Duodenal mucosa (tissue), 2 donors: ENCODE data around the gene FGF11.

Experiments
- H3K27ac ChIP-seq: one replicate; pipeline ENCODE4 v1.7.0; 2013; ENCODE audit warnings: low read depth, low read length
- H3K27me3 ChIP-seq, 2 donors: one replicate each; pipeline ENCODE4 v1.7.0; 2013; ENCODE audit warnings: low read length in 2 of 2, control low read depth in 1 of 2; ENCODE audit not compliant: insufficient read depth in 2 of 2, control insufficient read depth in 1 of 2
- H3K36me3 ChIP-seq, 2 donors: one replicate each; pipeline ENCODE4 v1.7.0; 2013; ENCODE audit warnings: low read length in 2 of 2, control low read depth in 1 of 2; ENCODE audit not compliant: insufficient read depth in 2 of 2, control insufficient read depth in 1 of 2
- H3K4me1 ChIP-seq, 2 donors: one replicate each; pipeline ENCODE4 v1.7.0; 2013; ENCODE audit warnings: low read length in 2 of 2, control low read depth in 1 of 2; ENCODE audit not compliant: insufficient read depth in 2 of 2, control insufficient read depth in 1 of 2
- H3K4me3 ChIP-seq, 2 donors: one replicate each; pipeline ENCODE4 v1.7.0; 2013; ENCODE audit warnings: low read length in 2 of 2, low read depth in 1 of 2
- H3K9ac ChIP-seq, 2 donors: one replicate each; pipeline ENCODE4 v1.7.0; 2013; ENCODE audit warnings: low read length in 2 of 2, low read depth in 1 of 2
- H3K9me3 ChIP-seq, 2 donors: one replicate each; pipeline ENCODE4 v1.7.0; 2013; ENCODE audit warnings: low read length in 2 of 2, control low read depth in 1 of 2; ENCODE audit not compliant: control insufficient read depth in 1 of 2

FGF11 gene

GRCh38 chr17:7441266-7441665, 2.0 kb downstream of the FGF11 start:
- Histone ChIP-seq H3K27ac (no peak overlapping the region), H3K9me3 (no peaks in the 10 kb centered on the region), H3K9ac (no peak overlapping the region), H3K4me1 (peaks cover 35 to 45% of the 10 kb centered on the region in 2 donors), H3K27me3 (peaks cover 28 to 44% of the 10 kb centered on the region in 2 donors), H3K36me3 (no peaks in the 10 kb centered on the region), H3K4me3 (no peak overlapping the region)

DNA sequence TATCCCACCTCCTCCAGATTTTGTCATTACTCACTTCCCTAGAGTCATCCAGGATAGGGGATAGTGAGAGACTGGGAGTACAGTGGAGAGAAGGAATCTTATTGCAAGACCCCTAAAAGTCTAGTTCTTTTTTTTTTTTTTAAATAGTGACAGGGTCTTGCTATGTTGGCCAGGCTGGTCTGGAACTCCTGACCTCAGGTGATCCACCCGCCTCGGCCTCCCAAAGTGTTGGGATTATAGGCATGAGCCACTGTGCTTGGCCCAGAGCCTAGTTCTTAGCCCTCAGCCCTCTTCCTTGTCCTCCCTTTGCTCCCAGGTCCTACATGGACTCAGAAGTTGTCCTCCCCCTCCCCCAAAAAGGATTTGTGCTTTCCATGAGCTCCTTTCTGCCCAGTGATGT, 2.8 kb downstream of the FGF11 start:
- Histone ChIP-seq H3K27ac (no peak overlapping the region), H3K4me1 (peaks cover 34 to 42% of the 10 kb centered on the region in 2 donors), H3K36me3 (no peaks in the 10 kb centered on the region), H3K27me3 (peaks cover 34 to 52% of the 10 kb centered on the region in 2 donors), H3K4me3 (no peak overlapping the region), H3K9ac (no peak overlapping the region), H3K9me3 (no peaks in the 10 kb centered on the region)

- Histone ChIP-seq H3K4me3 (no peak overlapping the region), H3K27me3 (peaks cover 35 to 47% of the 10 kb centered on the region in 2 donors), H3K4me1 (peaks cover 19 to 29% of the 10 kb centered on the region in 2 donors), H3K27ac (no peak overlapping the region), H3K9ac (no peak overlapping the region), H3K36me3 (no peaks in the 10 kb centered on the region), H3K9me3 (no peaks in the 10 kb centered on the region)
These were observed 4.5 kb downstream of the FGF11 start for GRCh38 chr17:7443499-7444485.

DNA sequence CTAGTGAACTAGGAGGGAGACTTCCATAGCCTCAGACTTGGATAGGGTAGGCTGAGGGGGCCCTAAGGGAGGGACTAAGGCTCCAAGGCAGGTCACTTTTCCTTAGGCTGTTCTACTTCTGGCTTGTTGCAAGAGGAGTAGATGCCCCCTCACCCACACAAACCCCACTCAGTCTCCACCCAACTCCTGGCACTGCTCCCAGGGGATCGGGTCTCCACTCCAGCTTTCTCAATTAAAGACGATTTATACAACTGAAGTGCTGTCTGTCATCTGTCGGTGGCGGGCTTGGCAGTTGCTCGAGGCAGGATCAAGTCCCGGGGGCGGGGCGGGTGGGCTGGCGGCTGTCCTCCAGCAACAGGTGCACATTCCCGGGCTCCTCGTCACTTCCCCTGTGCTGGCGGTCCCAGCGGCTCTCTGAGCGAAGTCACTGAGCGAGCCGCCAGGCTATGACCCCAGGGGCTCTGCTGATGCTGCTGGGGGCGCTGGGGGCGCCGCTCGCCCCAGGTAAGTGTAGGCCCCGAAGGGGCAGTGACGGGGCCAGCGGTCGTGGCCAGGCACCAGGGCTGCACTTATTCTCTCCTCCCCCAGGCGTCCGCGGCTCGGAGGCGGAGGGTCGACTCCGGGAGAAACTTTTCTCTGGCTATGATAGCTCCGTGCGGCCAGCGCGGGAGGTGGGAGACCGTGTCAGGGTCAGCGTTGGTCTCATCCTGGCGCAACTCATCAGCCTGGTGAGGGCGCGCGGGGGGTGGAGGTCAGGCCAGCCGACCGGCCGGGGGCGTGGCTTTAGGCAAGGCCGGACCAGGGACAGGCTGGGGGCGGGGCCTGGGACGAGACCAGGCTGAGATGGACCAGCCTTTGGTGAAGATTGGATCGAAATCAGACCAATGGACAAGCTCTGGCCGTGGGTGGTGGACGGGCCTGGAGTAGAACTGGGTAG, 5.6 kb downstream of the FGF11 start, which contains the start of gene CHRNB1:
CHRNB1 (plus strand) TSS at position 380 of the 937 bp plus-strand sequence; CDS start at position 447, 67 bp downstream.
- H3K27ac ChIP-seq, result no peak within 1 kb of the TSS
- peaks cover 19 to 21% of the 10 kb centered on the region in 2 donors for H3K4me1 ChIP-seq

GRCh38 chr17:7445619-7445968, 6.3 kb downstream of the FGF11 start:
- Histone ChIP-seq H3K27me3 (peaks cover 26 to 34% of the 10 kb centered on the region in 2 donors), H3K36me3 (no peaks in the 10 kb centered on the region), H3K4me1 (peaks cover 13 to 14% of the 10 kb centered on the region in 2 donors), H3K4me3 (peak overlapping the region; percentile 66 to 69), H3K27ac (no peak overlapping the region), H3K9me3 (no peaks in the 10 kb centered on the region), H3K9ac (peak overlapping the region; percentile 10 to 12)

More for the DNA sequence above, 5.6 kb downstream of the FGF11 start, which contains the start of gene CHRNB1:
- Histone ChIP-seq H3K9ac (peak within 1 kb of the TSS; percentile 10 to 18), H3K27me3 (peaks cover 31 to 40% of the 10 kb centered on the region in 2 donors), H3K4me3 (peak within 1 kb of the TSS; percentile 66 to 69), H3K9me3 (no peaks in the 10 kb centered on the region), H3K36me3 (no peaks in the 10 kb centered on the region)

- no peak overlapping the region for H3K9ac ChIP-seq
- no peak overlapping the region for H3K4me3 ChIP-seq
- peaks cover 12 to 13% of the 10 kb centered on the region in 2 donors for H3K4me1 ChIP-seq
- H3K27ac ChIP-seq, result no peak overlapping the region
- H3K36me3 ChIP-seq, result no peaks in the 10 kb centered on the region
- H3K9me3 ChIP-seq, result no peaks in the 10 kb centered on the region
- H3K27me3 ChIP-seq, result peaks cover 13 to 23% of the 10 kb centered on the region in 2 donors
These were observed 9.1 kb downstream of the FGF11 start for GRCh38 chr17:7448461-7448860.

DNA sequence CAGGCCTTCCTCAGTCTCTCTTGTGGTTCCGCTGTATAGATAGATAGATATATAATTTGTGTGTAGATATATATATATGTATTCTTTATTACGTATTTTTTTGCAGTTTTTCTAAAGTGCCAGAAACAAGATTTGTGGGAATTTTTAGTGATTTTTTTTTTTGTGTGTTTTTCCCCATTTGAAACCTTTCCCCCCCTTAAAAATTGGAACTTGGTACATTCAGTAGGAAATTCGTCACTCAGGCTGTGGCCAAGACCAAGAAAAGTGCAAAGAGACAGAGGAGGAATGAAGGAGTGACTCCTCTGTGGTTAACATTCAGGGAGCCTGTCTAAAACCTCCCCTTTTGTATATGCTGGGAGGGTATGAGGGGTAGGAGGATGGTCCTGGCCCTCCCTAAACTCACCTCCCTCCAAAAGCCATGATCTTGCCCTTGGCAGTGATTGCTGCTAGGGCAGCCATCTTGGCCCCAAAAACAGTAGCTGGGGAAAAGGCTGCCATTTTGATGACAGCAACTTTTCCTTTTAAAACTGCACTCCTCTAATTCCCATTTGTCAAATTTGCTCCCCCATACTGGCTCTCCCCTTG, 20.7 kb downstream of the FGF11 start:
- no peaks in the 10 kb centered on the region for H3K27me3 ChIP-seq
- no peaks in the 10 kb centered on the region for H3K9me3 ChIP-seq
- H3K4me1 ChIP-seq, result peaks cover 0 to 3% of the 10 kb centered on the region in 2 donors
- H3K36me3 ChIP-seq, result peaks cover 2 to 12% of the 10 kb centered on the region in 2 donors
- H3K27ac ChIP-seq, result no peak overlapping the region
- no peak overlapping the region for H3K4me3 ChIP-seq
- no peak overlapping the region for H3K9ac ChIP-seq

- Histone ChIP-seq H3K27me3 (no peaks in the 10 kb centered on the region), H3K36me3 (peaks cover 2 to 14% of the 10 kb centered on the region in 2 donors), H3K4me1 (peaks cover 0 to 3% of the 10 kb centered on the region in 2 donors), H3K27ac (no peak overlapping the region), H3K4me3 (no peak overlapping the region), H3K9ac (no peak overlapping the region), H3K9me3 (no peaks in the 10 kb centered on the region)
These were observed 21.7 kb downstream of the FGF11 start for GRCh38 chr17:7460850-7461660.
